Activated CD4-positive, CD25-positive, alpha-beta regulatory T cell treated with anti-CD3 and anti-CD28 coated beads, Interleukin-2, amount 50 U/mL, for 24 hours (primary cell): Measurements from ENCODE around the gene CHGA.

ENCODE experiments used
- ATAC-seq, 2 donors: fragments of 150-1000 bp; cut with Tn5 transposase; one replicate each; pipeline ENCODE4 v1.10.0; 2021; ENCODE audit warnings: mild to moderate bottlenecking in 1 of 2, moderate library complexity in 1 of 2

CHGA gene

GRCh38 chr14:92930737-92931602 lies 8.0 kb downstream of the CHGA start:
- ATAC-seq, result no peak

- no peak for ATAC-seq
Measured at GRCh38 chr14:92931681-92932447, 8.9 kb downstream of the CHGA start.

GRCh38 chr14:92932448-92933395 lies 9.8 kb downstream of the CHGA start:
- ATAC-seq, result no peak

GRCh38 chr14:92933481-92933880 lies 10.5 kb downstream of the CHGA start:
- no peak for ATAC-seq

DNA sequence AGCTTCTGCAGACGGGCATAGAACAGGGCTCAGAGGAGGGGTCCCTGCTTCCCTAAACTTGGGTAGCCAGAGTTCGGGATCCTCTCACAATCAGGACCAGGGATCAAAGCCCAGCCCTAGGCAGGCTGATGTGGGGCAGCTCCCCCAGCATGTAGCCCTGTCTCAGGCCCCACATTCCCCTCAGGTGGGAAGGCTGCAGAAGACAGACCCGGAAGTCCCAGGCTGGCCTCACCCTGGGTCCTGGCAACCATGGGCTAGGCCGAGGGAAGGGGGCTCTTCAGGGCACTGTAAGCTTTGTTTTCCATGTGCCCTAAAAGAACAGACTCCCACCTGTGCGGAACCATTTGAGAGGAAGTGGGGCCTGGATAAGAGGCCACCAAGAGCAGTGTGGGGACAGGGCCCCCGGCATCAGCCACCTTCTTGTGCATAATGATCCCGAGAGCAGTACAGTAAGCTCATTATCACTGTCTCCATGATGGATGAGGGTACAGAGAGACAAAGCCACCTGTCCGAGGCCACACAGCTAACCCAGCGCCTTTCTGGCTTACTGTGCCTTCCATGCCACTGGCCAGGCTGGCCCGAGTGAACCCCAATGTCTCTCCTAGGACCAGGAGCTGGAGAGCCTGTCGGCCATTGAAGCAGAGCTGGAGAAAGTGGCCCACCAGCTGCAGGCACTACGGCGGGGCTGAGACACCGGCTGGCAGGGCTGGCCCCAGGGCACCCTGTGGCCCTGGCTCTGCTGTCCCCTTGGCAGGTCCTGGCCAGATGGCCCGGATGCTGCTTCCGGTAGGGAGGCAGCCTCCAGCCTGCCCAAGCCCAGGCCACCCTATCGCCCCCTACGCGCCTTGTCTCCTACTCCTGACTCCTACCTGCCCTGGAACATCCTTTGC lies 11.5 kb downstream of the CHGA start:
- no peak for ATAC-seq

- ATAC-seq, result no peak
Measured at GRCh38 chr14:92935446-92935845, 12.5 kb downstream of the CHGA start.

- ATAC-seq, result no peak
Measured at GRCh38 chr14:92936085-92936484, 13.1 kb downstream of the CHGA start.

- peak in 1 of 2 donors; percentile 28 for ATAC-seq
Measured at GRCh38 chr14:92937051-92937937, 14.3 kb downstream of the CHGA start.

GRCh38 chr14:92938235-92938875 lies 15.4 kb downstream of the CHGA start:
- no peak for ATAC-seq

DNA sequence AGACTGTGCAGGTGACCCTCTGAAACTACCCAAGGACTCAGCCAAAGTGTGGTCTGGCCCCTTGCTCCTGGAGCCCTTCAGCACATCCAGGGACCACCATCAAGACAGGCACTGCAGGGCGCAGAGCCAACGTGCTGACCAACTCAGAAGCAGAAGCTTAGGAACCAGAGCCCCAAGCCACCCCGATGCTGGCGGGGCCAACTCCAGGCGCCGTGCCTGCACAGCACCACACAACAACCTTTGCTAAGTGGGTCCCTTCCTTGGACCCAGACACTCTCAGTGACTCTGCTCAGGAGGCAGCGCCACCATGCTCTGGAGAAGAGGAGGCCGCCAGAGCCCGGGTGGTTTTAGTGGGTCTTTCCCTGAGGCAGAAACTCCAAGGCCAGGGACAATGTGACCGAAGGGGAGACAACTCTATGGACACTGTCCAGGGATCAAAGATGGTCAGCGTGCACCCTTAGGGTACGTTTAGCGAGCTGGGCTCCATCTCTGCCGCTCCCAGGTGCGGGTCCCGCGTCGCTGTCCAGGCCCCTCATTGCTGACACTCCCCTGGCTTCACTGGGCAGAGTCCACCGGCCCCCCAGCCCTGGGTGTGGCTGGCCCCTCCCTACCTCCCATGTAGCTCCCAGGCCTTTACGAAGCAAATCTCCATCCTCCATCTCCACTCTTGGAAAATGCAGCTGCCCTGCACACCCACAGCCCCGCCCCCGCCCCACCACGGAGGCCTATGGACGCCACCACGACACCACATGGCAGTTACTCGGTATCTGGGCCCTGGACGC lies 16.1 kb downstream of the CHGA start:
- ATAC-seq, result no peak

DNA sequence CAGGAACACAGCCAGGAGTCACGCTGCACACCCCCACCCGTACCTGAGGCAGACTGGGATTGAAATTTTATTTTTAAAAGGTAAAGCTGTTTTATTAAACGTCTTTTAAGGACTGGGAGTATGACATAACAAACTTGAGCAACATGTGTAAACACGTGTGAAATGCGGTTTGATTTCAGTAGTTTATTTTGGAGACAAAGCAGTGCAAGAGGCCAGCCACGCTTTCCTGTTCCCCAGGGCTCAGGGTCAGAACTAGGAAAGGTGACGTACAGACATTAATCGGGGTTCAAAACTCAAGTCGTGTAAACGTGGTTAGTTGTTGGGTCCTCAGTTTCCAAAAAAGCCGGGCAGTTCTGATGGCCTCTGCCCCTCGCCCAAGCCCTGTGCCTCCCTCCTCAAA lies 16.7 kb downstream of the CHGA start:
- no peak for ATAC-seq

DNA sequence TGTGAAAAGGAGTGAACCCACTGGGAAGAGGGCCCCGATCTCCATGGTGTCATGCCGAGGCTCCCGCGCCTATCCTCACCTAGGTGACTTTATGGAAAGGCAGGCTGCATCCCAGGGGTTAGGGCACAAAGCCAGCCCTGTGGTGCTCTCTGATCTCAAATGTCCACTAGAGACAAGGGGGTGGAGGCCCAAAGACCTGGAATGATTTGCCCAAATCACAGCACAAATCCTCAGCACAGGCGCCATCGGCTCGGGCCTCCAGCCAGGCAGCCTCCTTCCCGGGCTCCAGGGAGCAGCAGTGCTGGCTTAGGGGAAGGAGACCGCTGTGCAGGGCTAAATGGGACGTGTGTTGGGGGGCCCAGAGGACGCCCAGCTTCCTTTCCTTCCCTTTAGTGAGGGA lies 17.6 kb downstream of the CHGA start:
- ATAC-seq, result no peak

DNA sequence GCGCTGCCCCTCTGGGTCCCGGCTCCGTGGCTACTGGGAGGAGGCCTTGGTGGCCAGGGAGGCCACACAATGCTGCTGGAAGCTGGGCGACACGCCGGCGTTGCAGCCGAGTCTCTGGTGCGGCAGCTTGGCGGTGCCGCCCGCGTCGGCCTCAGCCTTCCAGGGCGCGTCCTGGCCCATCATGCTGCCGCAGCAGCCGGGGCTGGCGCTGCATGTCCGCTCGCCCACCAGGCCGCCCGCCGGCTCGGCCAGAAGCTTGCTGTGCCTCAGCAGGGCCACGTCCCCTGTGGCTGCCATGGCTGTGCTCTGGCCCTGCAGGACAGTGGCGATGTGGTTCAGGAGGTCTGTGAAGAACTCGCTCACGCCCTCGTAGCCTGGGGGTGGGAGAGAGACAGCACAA lies 18.6 kb downstream of the CHGA start:
- ATAC-seq, result no peak

DNA sequence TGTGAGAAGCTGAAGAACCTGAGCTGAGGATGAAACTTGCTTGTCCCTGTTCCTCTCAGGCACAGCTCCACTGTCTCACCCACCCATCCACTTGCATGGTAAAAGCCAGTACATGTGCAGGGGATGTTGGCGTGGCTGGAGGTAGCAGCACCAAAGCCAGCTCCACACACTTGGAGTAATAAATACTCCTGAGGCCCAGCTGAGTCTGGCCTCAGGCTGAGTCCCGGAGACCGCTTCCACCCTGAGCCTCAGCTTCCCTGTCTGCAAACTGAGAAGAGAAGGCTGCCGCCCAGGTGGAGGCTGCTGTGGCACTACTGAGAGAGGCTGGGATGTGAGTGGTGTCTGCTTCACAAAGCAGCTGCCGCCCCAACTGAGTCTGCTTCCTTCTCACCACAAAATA lies 19.2 kb downstream of the CHGA start:
- no peak for ATAC-seq

DNA sequence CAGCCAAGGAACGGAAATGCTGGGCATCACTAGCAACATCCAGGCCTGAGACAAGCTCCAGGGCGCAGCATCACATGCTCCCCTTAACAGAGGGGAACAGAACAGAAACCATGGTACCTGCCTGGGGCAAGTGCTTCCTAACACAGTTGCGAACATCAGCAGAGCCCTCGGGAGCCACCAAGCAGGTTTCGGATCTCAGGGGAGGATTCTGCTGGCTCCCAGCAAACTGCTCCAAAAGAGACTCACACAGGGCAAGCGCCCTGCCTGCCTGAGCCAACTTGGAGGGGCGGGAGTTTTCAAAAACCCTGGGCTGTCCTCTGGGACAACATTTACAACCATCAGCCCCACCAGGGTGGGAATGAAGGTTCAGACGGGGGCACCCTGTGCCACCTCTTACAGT lies 19.6 kb downstream of the CHGA start:
- ATAC-seq, result no peak

DNA sequence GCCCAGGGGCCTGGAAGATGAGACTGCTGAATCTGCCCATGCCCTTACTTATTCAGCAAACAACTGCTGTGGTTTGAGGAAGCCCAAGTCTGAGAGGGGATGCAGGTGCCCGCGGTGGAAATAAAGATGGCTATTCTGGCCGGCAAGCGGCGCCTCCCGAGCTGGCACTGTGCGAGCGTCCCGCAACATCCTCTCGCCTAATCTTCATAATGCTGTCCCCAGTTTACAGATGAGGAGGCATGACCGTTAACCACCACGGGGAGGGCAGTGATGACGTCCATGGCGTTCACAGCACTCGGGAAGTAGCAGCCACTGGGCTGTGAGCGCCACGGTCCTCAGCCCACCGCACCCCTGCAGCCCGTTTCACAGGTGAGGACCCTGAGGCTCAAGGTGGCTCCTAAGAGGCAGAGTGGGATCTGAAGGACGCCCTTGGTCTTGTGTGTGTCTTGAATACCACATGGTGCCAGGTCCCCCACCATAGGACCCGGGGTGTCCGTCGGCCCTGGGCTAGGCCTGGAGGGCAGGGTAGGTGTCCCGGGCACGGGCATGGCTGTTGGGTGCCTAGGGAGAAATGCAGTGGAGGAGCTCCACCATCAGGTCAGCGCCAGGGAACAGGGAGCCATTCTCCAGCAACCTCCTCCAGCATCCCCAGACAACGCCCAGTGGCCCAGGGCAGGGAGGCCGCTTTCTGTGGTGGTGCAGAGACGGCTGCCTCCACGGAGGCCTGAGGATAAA lies 20.2 kb downstream of the CHGA start:
- no peak for ATAC-seq

DNA sequence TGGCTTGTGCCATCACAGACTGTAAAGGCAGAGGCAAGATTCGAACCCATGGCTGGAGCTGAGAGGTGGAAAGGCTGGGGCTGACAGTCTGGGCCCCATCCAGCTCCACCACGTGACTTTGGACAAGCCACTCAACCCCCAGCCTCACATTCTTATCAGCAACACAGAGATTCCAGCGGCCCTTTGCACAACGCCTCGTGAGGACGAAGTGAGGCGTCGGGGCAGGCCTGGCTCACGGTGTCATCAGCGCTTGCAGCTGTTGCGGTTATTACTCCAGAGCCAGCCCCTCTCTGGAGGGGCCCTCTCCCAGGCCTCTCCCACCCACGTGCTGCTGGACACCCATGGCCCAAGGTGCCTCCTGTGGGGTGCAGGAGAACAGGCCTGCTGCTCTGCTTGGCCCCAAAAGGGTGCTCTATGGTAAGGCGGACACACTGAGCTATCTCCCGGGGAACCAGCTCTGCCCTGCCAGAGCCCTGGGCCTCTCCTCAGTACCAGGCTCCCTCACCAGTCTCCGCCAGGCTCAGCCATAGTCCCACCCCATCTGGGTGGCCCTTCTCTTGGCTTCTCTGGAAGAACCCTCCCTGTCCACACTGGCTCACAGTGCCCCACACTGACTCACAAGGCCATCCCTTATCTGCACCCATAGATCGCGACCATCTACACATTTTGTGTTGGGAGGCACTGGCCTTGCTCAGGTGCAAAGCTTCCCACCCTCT lies 21.1 kb downstream of the CHGA start:
- ATAC-seq, result no peak

- no peak for ATAC-seq
Measured at GRCh38 chr14:92944976-92945375, 22.0 kb downstream of the CHGA start.
